Keratinocyte (primary cell): ENCODE measurements around the gene FBXW7. TPM values are rescaled to one million over a fixed set of nuclear protein-coding genes. Genes with fewer than 3 reads are reported as not detected.

Experiments
- DNase-seq: peaks from one replicate; pipeline ENCODE4 v3.0.0-alpha.2; 2011; ENCODE audit warnings: low read depth, missing footprints, low spot score
- FAIRE-seq: peaks from 2 replicates; lab custom pipeline; 2011; peaks lifted over from hg19 to GRCh38; lab: Jason Lieb, UNC
- H2AFZ ChIP-seq: 2 replicates; pipeline ENCODE4 v1.6.0; 2012; ENCODE audit warnings: low read length, control low read depth, inconsistent platforms; ENCODE audit not compliant: control insufficient read depth
- H3K27ac ChIP-seq: 2 replicates; pipeline ENCODE4 v1.5.1; 2011; ENCODE audit warnings: low read length; ENCODE audit not compliant: control insufficient read depth, insufficient read depth
- H3K27me3 ChIP-seq: 3 replicates; pipeline ENCODE4 v1.6.0; 2011; ENCODE audit warnings: low read length; ENCODE audit not compliant: control insufficient read depth, insufficient read depth; ENCODE audit errors: extremely low read depth
- H3K36me3 ChIP-seq, 2 experiments: 2 replicates in 1 of 2; 3 replicates in 1 of 2; pipeline ENCODE4 v1.5.1; 2011; ENCODE audit warnings: low read length in 2 of 2, mild to moderate bottlenecking in 1 of 2; ENCODE audit not compliant: control insufficient read depth in 2 of 2, insufficient read depth in 2 of 2; ENCODE audit errors: extremely low read depth in 1 of 2
- H3K4me1 ChIP-seq: 3 replicates; pipeline ENCODE4 v1.5.1; 2011; ENCODE audit warnings: low read length; ENCODE audit not compliant: control insufficient read depth, insufficient read depth; ENCODE audit errors: extremely low read depth
- H3K4me2 ChIP-seq: 3 replicates; pipeline ENCODE4 v1.6.0; 2011; ENCODE audit warnings: low read depth, low read length; ENCODE audit not compliant: control insufficient read depth, insufficient read depth; ENCODE audit errors: extremely low read depth
- H3K4me3 ChIP-seq, 3 experiments: fragments of 200-600 bp in 1 of 3; sonication (generic) in 1 of 3; 2 replicates in 2 of 3; 3 replicates in 1 of 3; pipeline ENCODE4 v1.5.1; 2011 to 2016; ENCODE audit warnings: low read length in 3 of 3, mild to moderate bottlenecking in 3 of 3, control low read depth in 2 of 3, inconsistent platforms in 1 of 3, low read depth in 1 of 3, mixed read lengths in 1 of 3, mixed run types in 1 of 3, moderate library complexity in 1 of 3; ENCODE audit not compliant: control insufficient read depth in 2 of 3, insufficient read depth in 2 of 3; ENCODE audit errors: extremely low read depth in 1 of 3
- H3K79me2 ChIP-seq: 2 replicates; pipeline ENCODE4 v1.6.0; 2012; ENCODE audit warnings: low read length; ENCODE audit not compliant: control insufficient read depth, insufficient read depth
- H3K9ac ChIP-seq: 3 replicates; pipeline ENCODE4 v1.6.0; 2011; ENCODE audit warnings: low read length; ENCODE audit not compliant: control insufficient read depth, insufficient read depth; ENCODE audit errors: extremely low read depth
- H3K9me1 ChIP-seq: 3 replicates; pipeline ENCODE4 v1.6.0; 2011; ENCODE audit warnings: low read length; ENCODE audit not compliant: control insufficient read depth, insufficient read depth; ENCODE audit errors: extremely low read depth
- H3K9me3 ChIP-seq: 2 replicates; pipeline ENCODE4 v1.5.1; 2012; ENCODE audit warnings: low read depth, low read length; ENCODE audit not compliant: control insufficient read depth
- H4K20me1 ChIP-seq: 3 replicates; pipeline ENCODE4 v1.6.0; 2011; ENCODE audit warnings: low read length; ENCODE audit not compliant: control insufficient read depth, insufficient read depth; ENCODE audit errors: extremely low read depth
- EZH2 ChIP-seq: IDR thresholded peaks from one replicate; pipeline ENCODE4 v1.6.1; 2012; ENCODE audit warnings: inconsistent platforms, mild to moderate bottlenecking, low read length, moderate library complexity
- dilution Hi-C: fragments of 300-500 bp; cut with MboI; formaldehyde crosslinking; loops from one replicate; pipeline ENCODE4 v1.7.0; 2020; ENCODE audit warnings: low sequenced_read_pairs; ENCODE audit not compliant: extremely low pct_ligation_motif_present
- polyA plus RNA-seq, 5 experiments: library from polyadenylated mRNA; depleted of rRNA in 3 of 5; stranded (reverse) in 3 of 5; stranded (forward) in 1 of 5; unstranded in 1 of 5; fragments of >200 nt; gene quantifications; 1 replicate in 1 of 5; 2 replicates in 3 of 5; 3 replicates in 1 of 5; pipeline versions ENCODE4 v1.2.1 to v1.2.3, GENCODE V29; 2011 to 2012; ENCODE audit warnings: missing spikeins in 2 of 5, low read depth in 1 of 5, low replicate concordance in 1 of 5
- TF ChIP-seq, protein P1 (sequence below), 3 experiments: IDR thresholded peaks in 1 of 3; conservative IDR thresholded peaks in 1 of 3; optimal IDR thresholded peaks in 1 of 3; 2 replicates in 2 of 3; 3 replicates in 1 of 3; pipeline versions ENCODE3 to v1.5.1; 2011; ENCODE audit warnings: low read length in 3 of 3, mild to moderate bottlenecking in 3 of 3, moderate library complexity in 2 of 3, control low read depth in 1 of 3, inconsistent platforms in 1 of 3; ENCODE audit not compliant: insufficient read depth in 2 of 3; ENCODE audit errors: extremely low read depth in 1 of 3

The FBXW7 gene
- polyA plus RNA-seq, 1 donor (not counting 4 experiments of a cell fraction or from before 2014, with no cell fraction given) = 39.6 TPM

GRCh38 chr4:152424396-152424795 is 111.5 kb downstream of the FBXW7 start:
- Histone ChIP-seq H3K9ac (no peak overlapping the region), H3K4me1 (no peaks in the 10 kb centered on the region), H3K79me2 (peaks cover 4% of the 10 kb centered on the region), H3K9me3 (no peaks in the 10 kb centered on the region), H3K4me3 (no peak overlapping the region), H4K20me1 (no peaks in the 10 kb centered on the region), H3K27ac (no peak overlapping the region), H3K9me1 (no peaks in the 10 kb centered on the region), H3K4me2 (no peak overlapping the region), H2AFZ (no peak overlapping the region), H3K27me3 (no peaks in the 10 kb centered on the region), H3K36me3 (no peaks in the 10 kb centered on the region)
- no peak for DNase-seq
- dilution Hi-C loops = no loop called here
- no peak for TF ChIP-seq EZH2
- TF ChIP-seq, protein P1, sequence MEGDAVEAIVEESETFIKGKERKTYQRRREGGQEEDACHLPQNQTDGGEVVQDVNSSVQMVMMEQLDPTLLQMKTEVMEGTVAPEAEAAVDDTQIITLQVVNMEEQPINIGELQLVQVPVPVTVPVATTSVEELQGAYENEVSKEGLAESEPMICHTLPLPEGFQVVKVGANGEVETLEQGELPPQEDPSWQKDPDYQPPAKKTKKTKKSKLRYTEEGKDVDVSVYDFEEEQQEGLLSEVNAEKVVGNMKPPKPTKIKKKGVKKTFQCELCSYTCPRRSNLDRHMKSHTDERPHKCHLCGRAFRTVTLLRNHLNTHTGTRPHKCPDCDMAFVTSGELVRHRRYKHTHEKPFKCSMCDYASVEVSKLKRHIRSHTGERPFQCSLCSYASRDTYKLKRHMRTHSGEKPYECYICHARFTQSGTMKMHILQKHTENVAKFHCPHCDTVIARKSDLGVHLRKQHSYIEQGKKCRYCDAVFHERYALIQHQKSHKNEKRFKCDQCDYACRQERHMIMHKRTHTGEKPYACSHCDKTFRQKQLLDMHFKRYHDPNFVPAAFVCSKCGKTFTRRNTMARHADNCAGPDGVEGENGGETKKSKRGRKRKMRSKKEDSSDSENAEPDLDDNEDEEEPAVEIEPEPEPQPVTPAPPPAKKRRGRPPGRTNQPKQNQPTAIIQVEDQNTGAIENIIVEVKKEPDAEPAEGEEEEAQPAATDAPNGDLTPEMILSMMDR (optimal IDR thresholded peaks at IDR 0.05 in 1 of 3, IDR thresholded peaks at IDR 0.05 in 1 of 3, conservative IDR thresholded peaks at IDR 0.05 in 1 of 3; ENCODE audit: extremely low read depth in 1 of 3, insufficient read depth in 2 of 3, low read length in 3 of 3) = no peak
- FAIRE-seq = no peak

DNA sequence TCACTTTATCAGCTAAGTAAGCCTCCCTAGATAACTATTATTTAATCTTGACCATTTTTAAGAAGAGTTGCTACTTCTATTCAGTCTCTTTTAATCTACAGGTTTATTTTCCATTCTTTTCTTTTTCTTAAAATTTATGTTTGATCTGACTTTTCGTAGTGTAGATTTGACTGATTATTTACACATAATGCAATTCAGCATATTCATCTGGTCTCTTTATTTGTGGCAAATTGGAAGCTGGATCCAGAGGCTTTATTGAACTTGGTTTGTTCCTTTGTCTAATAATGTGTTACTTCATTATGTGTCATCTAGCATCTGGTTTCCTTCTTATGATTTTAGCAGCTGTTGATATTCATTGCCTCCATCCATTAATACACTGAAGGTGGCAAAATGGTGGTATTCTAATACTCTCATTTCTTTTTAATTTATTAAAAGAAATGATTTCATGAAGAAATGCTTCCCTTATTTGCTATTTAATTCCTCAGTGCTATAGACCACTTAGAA is 113.0 kb downstream of the FBXW7 start:
- Histone ChIP-seq H3K4me3 (no peak overlapping the region), H2AFZ (no peak overlapping the region), H3K36me3 (no peaks in the 10 kb centered on the region), H3K4me2 (no peak overlapping the region), H3K9ac (no peak overlapping the region), H3K9me3 (no peaks in the 10 kb centered on the region), H4K20me1 (no peaks in the 10 kb centered on the region), H3K79me2 (peaks cover 4% of the 10 kb centered on the region), H3K27ac (no peak overlapping the region), H3K9me1 (no peaks in the 10 kb centered on the region), H3K4me1 (no peaks in the 10 kb centered on the region), H3K27me3 (no peaks in the 10 kb centered on the region)
- dilution Hi-C loops = no loop called here
- FAIRE-seq (no peak), DNase-seq (no peak)
- TF ChIP-seq, protein P1 (optimal IDR thresholded peaks at IDR 0.05 in 1 of 3, IDR thresholded peaks at IDR 0.05 in 1 of 3, conservative IDR thresholded peaks at IDR 0.05 in 1 of 3; ENCODE audit: extremely low read depth in 1 of 3, insufficient read depth in 2 of 3, low read length in 3 of 3) = no peak
- no peak for TF ChIP-seq EZH2
